H1 (cell line): Measurements from ENCODE around the gene TRIM7. TPM values are rescaled to one million over a fixed set of nuclear protein-coding genes. Genes with fewer than 3 reads are reported as not detected.

Experiments used
- CTCF ChIA-PET: fragments of 300-600 bp; sonication (Branson Sonifier 250); formaldehyde crosslinking; loops from one replicate; lab custom pipeline; 2021; ENCODE audit not compliant: partially characterized antibody; lab: Charles Lee
- POLR2A ChIA-PET: fragments of 300-600 bp; sonication (Branson Sonifier 250); formaldehyde crosslinking; loops from one replicate; lab custom pipeline; 2021; ENCODE audit warnings: inconsistent platforms; ENCODE audit not compliant: partially characterized antibody; lab: Charles Lee
- DNase-seq, 2 experiments: peaks; one replicate each; pipeline versions ENCODE4 v3.0.0 to v3.0.0-alpha.2; 2010 to 2022; ENCODE audit warnings: low spot score in 2 of 2, low read depth in 1 of 2, mixed read lengths in 1 of 2
- FAIRE-seq: peaks from 2 replicates; lab custom pipeline; 2011; peaks lifted over from hg19 to GRCh38; lab: Jason Lieb, UNC
- H2AFZ ChIP-seq: 2 replicates; pipeline ENCODE4 v1.8.1; 2012; ENCODE audit warnings: low read length, inconsistent platforms
- H2AK5ac ChIP-seq: 2 replicates; pipeline ENCODE4 v1.6.1; 2013; ENCODE audit warnings: low read depth, low read length
- H2BK120ac ChIP-seq: replicated peaks from 2 replicates; pipeline ENCODE3; 2013; ENCODE audit warnings: low read depth, low read length, inconsistent platforms
- H2BK12ac ChIP-seq: 2 replicates; pipeline ENCODE4 v1.6.1; 2013; ENCODE audit warnings: low read depth, low read length
- H2BK15ac ChIP-seq: 2 replicates; pipeline ENCODE4 v1.6.1; 2013; ENCODE audit warnings: low read length
- H2BK20ac ChIP-seq: 2 replicates; pipeline ENCODE4 v1.6.1; 2013; ENCODE audit warnings: low read length
- H2BK5ac ChIP-seq: 2 replicates; pipeline ENCODE4 v1.6.1; 2013; ENCODE audit warnings: low read depth, low read length
- H3K14ac ChIP-seq: 2 replicates; pipeline ENCODE4 v1.6.1; 2013; ENCODE audit warnings: inconsistent platforms; ENCODE audit not compliant: insufficient read length
- H3K18ac ChIP-seq: 2 replicates; pipeline ENCODE4 v1.6.1; 2013; ENCODE audit warnings: low read length; ENCODE audit errors: extremely low read depth
- H3K23ac ChIP-seq: 2 replicates; pipeline ENCODE4 v1.6.1; 2013; ENCODE audit warnings: inconsistent platforms; ENCODE audit not compliant: insufficient read length
- H3K23me2 ChIP-seq: 2 replicates; pipeline ENCODE4 v1.6.1; 2013; ENCODE audit warnings: low read depth, low read length
- H3K27ac ChIP-seq: 2 replicates; pipeline ENCODE4 v1.6.1; 2011; ENCODE audit warnings: low read depth, low read length, inconsistent platforms
- H3K27me3 ChIP-seq, 4 experiments: replicated peaks in 1 of 4; 1 replicate in 1 of 4; 2 replicates in 3 of 4; pipeline versions ENCODE4 v1.6.1 to v1.8.1; 2011 to 2013; ENCODE audit warnings: low read length in 3 of 4, mild to moderate bottlenecking in 3 of 4, inconsistent platforms in 2 of 4, mixed read lengths in 2 of 4, moderate library complexity in 1 of 4; ENCODE audit not compliant: control insufficient read depth in 3 of 4, insufficient read depth in 3 of 4; ENCODE audit errors: extremely low read depth in 1 of 4
- H3K36me3 ChIP-seq, 4 experiments: 2 replicates each; pipeline versions ENCODE4 v1.6.1 to v1.8.1; 2011 to 2013; ENCODE audit warnings: mild to moderate bottlenecking in 4 of 4, low read length in 3 of 4, moderate library complexity in 2 of 4, control low read depth in 1 of 4, inconsistent platforms in 1 of 4; ENCODE audit not compliant: insufficient read depth in 4 of 4, control insufficient read depth in 2 of 4
- H3K4ac ChIP-seq: replicated peaks from 2 replicates; pipeline ENCODE3; 2013; ENCODE audit warnings: low read length, low read depth, mixed read lengths, inconsistent platforms; ENCODE audit not compliant: insufficient read length
- H3K4me1 ChIP-seq, 4 experiments: replicated peaks in 1 of 4; 1 replicate in 1 of 4; 2 replicates in 3 of 4; pipeline versions ENCODE4 v1.6.1 to v1.8.1; 2011 to 2013; ENCODE audit warnings: low read length in 3 of 4, inconsistent platforms in 2 of 4, mixed read lengths in 1 of 4; ENCODE audit not compliant: insufficient read depth in 4 of 4, control insufficient read depth in 3 of 4
- H3K4me2 ChIP-seq, 2 experiments: 2 replicates each; pipeline versions ENCODE4 v1.6.1 to v1.8.1; 2011 to 2013; ENCODE audit warnings: low read depth in 2 of 2, low read length in 2 of 2, control low read depth in 1 of 2, inconsistent platforms in 1 of 2, mild to moderate bottlenecking in 1 of 2; ENCODE audit not compliant: insufficient read depth in 1 of 2
- H3K4me3 ChIP-seq, 4 experiments: fragments of 200-600, 300-600 bp in 1 of 4; sonication (generic), shearing (Covaris generic), sonication (Bioruptor Twin) in 1 of 4; 2 replicates each; pipeline versions ENCODE4 v1.5.1 to v1.8.1; 2011 to 2016; ENCODE audit warnings: low read length in 4 of 4, low read depth in 3 of 4, control low read depth in 2 of 4, inconsistent platforms in 2 of 4, mild to moderate bottlenecking in 2 of 4, mixed read lengths in 1 of 4, moderate library complexity in 1 of 4; ENCODE audit not compliant: insufficient read depth in 2 of 4; ENCODE audit errors: extremely low read depth in 1 of 4
- H3K56ac ChIP-seq: replicated peaks from 2 replicates; pipeline ENCODE3; 2013; ENCODE audit warnings: low read depth, mild to moderate bottlenecking, mixed read lengths, low read length, inconsistent platforms; ENCODE audit not compliant: insufficient read length
- H3K79me1 ChIP-seq: 2 replicates; pipeline ENCODE4 v1.6.1; 2013; ENCODE audit warnings: low read depth, low read length, control low read depth
- H3K79me2 ChIP-seq, 2 experiments: 2 replicates each; pipeline versions ENCODE4 v1.6.1 to v1.8.1; 2012 to 2013; ENCODE audit warnings: low read length in 2 of 2, mild to moderate bottlenecking in 2 of 2, inconsistent platforms in 1 of 2; ENCODE audit not compliant: insufficient read depth in 2 of 2, control insufficient read depth in 1 of 2
- H3K9ac ChIP-seq, 4 experiments: replicated peaks in 1 of 4; 1 replicate in 1 of 4; 2 replicates in 3 of 4; pipeline versions ENCODE4 v1.6.1 to v1.8.1; 2011 to 2013; ENCODE audit warnings: low read depth in 3 of 4, low read length in 3 of 4, control low read depth in 2 of 4, mild to moderate bottlenecking in 2 of 4, moderate library complexity in 2 of 4, inconsistent platforms in 1 of 4; ENCODE audit errors: extremely low read depth in 1 of 4
- H3K9me3 ChIP-seq, 2 experiments: 2 replicates each; pipeline versions ENCODE4 v1.6.1 to v1.8.1; 2012 to 2013; ENCODE audit warnings: mild to moderate bottlenecking in 2 of 2, moderate library complexity in 2 of 2, control low read depth in 1 of 2, inconsistent platforms in 1 of 2, low read depth in 1 of 2, low read length in 1 of 2, mixed read lengths in 1 of 2; ENCODE audit not compliant: insufficient read depth in 2 of 2
- H4K20me1 ChIP-seq, 2 experiments: replicated peaks in 1 of 2; 2 replicates each; pipeline versions ENCODE3 to v1.8.1; 2011 to 2013; ENCODE audit warnings: inconsistent platforms in 2 of 2, low read length in 2 of 2, mild to moderate bottlenecking in 1 of 2; ENCODE audit not compliant: insufficient read depth in 2 of 2, control insufficient read depth in 1 of 2
- H4K5ac ChIP-seq: 2 replicates; pipeline ENCODE4 v1.6.1; 2013; ENCODE audit warnings: low read length, low read depth, mixed read lengths, inconsistent platforms; ENCODE audit not compliant: insufficient read length
- H4K8ac ChIP-seq: 2 replicates; pipeline ENCODE4 v1.8.0; 2013; ENCODE audit warnings: mild to moderate bottlenecking, moderate library complexity, low read length, inconsistent platforms; ENCODE audit not compliant: insufficient read depth; ENCODE audit errors: extremely low read depth
- H4K91ac ChIP-seq: replicated peaks from 2 replicates; pipeline ENCODE3; 2013; ENCODE audit warnings: low read length, mixed read lengths, inconsistent platforms; ENCODE audit not compliant: insufficient read length
- CHD1 ChIP-seq: IDR thresholded peaks from 2 replicates; pipeline ENCODE4 v1.6.1; 2012; ENCODE audit warnings: low read depth, low read length, improper control_type of control experiment
- EZH2 ChIP-seq: fragments of 200-600 bp; sonication (generic); IDR thresholded peaks from 2 replicates; pipeline ENCODE4 v1.7.1; 2012; ENCODE audit warnings: low read depth, mild to moderate bottlenecking, moderate library complexity, low read length, inconsistent platforms; ENCODE audit not compliant: severe bottlenecking
- HDAC2 ChIP-seq, 2 experiments: fragments of 300-600 bp in 1 of 2; sonication (generic) in 1 of 2; IDR thresholded peaks; 2 replicates each; pipeline ENCODE4 v1.6.1; 2011 to 2012; ENCODE audit warnings: low read depth in 2 of 2, low read length in 2 of 2, mild to moderate bottlenecking in 2 of 2, moderate library complexity in 2 of 2, borderline replicate concordance in 1 of 2, inconsistent platforms in 1 of 2
- KDM4A ChIP-seq: IDR thresholded peaks from one replicate; pipeline ENCODE4 v1.7.1; 2012; ENCODE audit warnings: low read depth, mild to moderate bottlenecking, moderate library complexity, low read length, inconsistent platforms; ENCODE audit not compliant: severe bottlenecking
- PHF8 ChIP-seq: fragments of 200-600 bp; sonication (generic); conservative IDR thresholded peaks from 2 replicates; pipeline ENCODE4 v1.7.1; 2012; ENCODE audit warnings: low read depth, mild to moderate bottlenecking, inconsistent platforms, low read length, moderate library complexity
- RFX5 ChIP-seq: IDR thresholded peaks from 2 replicates; pipeline ENCODE4 v1.6.1; 2011; ENCODE audit warnings: low read depth, low read length, improper control_type of control experiment, borderline replicate concordance
- RXRA ChIP-seq: IDR thresholded peaks from 2 replicates; pipeline ENCODE4 v1.6.1; 2011; ENCODE audit warnings: low read depth, mild to moderate bottlenecking, low read length, moderate library complexity; ENCODE audit not compliant: insufficient read depth
- SP4 ChIP-seq: IDR thresholded peaks from 2 replicates; pipeline ENCODE4 v1.6.1; 2012; ENCODE audit warnings: low read length, inconsistent platforms
- SRF ChIP-seq: IDR thresholded peaks from 2 replicates; pipeline ENCODE4 v1.6.1; 2011; ENCODE audit warnings: mild to moderate bottlenecking, low read depth, low read length, moderate library complexity
- WGBS, 2 experiments: shearing (Covaris generic) in 1 of 2; methylation state at CpG; one replicate each; pipeline versions ENCODE4 v1.1.6 to v1.1.7; 2013 to 2015; ENCODE audit warnings: low lambda C conversion rate in 2 of 2, mixed read lengths in 2 of 2, inconsistent platforms in 1 of 2, low coverage in 1 of 2, missing lambda C conversion rate in 1 of 2; ENCODE audit not compliant: insufficient replicate concordance in 2 of 2, insufficient coverage in 1 of 2, insufficient read length in 1 of 2; ENCODE audit errors: extremely low coverage in 1 of 2, missing lambda C conversion rate in 1 of 2; 5-methylcytosine and 5-hydroxymethylcytosine counted together
- polyA plus RNA-seq, 7 experiments: library from polyadenylated mRNA; depleted of rRNA in 3 of 7; stranded (reverse) in 5 of 7; unstranded in 2 of 7; fragments of >200 nt in 5 of 7; fragments of 200-250 nt in 2 of 7; gene quantifications; 1 replicate in 5 of 7; 2 replicates in 1 of 7; 4 replicates in 1 of 7; pipeline versions ENCODE4 v1.2.1 to v1.2.3, GENCODE V29; 2011 to 2013; ENCODE audit warnings: missing spikeins in 2 of 7, mixed read lengths in 2 of 7
- total RNA-seq: library from RNA; stranded (reverse); fragmentation: NEBNext Ultra II Directional; extraction: Animal tissue kit (Norgen Biotek cat#: 25700); gene quantifications from 2 replicates; pipeline ENCODE4 v1.2.1, GENCODE V29; 2021
- TF ChIP-seq, protein P1 (sequence below): IDR thresholded peaks from 2 replicates; pipeline ENCODE4 v1.6.1; 2012; ENCODE audit warnings: low read length, inconsistent platforms

Gene TRIM7
- total and polyA plus RNA-seq, 2 of the 8 experiments (the other 6 are each of a cell fraction or from before 2014, with no cell fraction given), result 0.36 to 0.47 TPM

DNA sequence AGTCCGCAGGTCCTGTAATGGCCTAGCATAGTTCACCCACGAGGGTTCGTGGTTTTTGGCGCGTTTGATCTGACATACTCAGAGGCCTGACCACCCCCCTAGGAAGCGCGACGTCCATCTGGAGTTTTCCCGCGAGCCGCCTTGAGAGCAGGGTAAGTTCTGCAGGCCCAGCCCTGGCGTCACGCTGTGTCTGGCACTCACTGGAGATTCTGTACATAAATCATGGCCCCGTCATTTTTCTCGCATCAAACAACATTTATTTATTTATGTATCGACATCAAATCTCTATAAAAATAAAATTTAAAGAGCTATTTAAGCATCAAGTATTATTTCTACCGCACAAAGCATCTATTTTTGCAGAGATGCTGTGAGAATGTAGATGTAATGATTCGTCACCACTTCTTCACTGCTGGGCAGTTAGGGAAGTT is 17.6 kb upstream of the TRIM7 start:
- ChIA-PET CTCF (interaction anchor here (0.9 to 1.7 kb wide), 7 partner anchors 15 to 52 kb away, joined by 3 to 7 read pairs (median 3); no protein-coding TSS in a partner anchor), POLR2A (interaction anchor here (1.0 to 32.8 kb wide), 10 partner anchors 11 to 59 kb away, joined by 3 to 1334 read pairs (median 4); partner anchors contain the start of genes RACK1 and TRIM52)
- no peak overlapping the region for H3K56ac ChIP-seq
- peak overlapping the region; percentile 83 to 98 (median 95) for H3K4me3 ChIP-seq
- no peak overlapping the region; the same call in 1 of the 2 replicates for H2BK5ac ChIP-seq
- no peak overlapping the region for H3K27ac ChIP-seq
- no peak overlapping the region for H3K23ac ChIP-seq
- no peak overlapping the region for H2BK12ac ChIP-seq
- no peak overlapping the region for H2AK5ac ChIP-seq
- H3K23me2 ChIP-seq, result peaks cover 20% of the 10 kb centered on the region
- H2AFZ ChIP-seq, result peak overlapping the region; percentile 65; the same call in 1 of the 2 replicates
- H3K79me2 ChIP-seq, result peaks cover 0 to 19% of the 10 kb centered on the region in 2 experiments; a peak in 2 of 4 replicates
- no peak overlapping the region for H2BK120ac ChIP-seq
- no peak overlapping the region for H3K4ac ChIP-seq
- H3K9ac ChIP-seq, result peak overlapping the region in 2 of 4 experiments; percentile 52 to 65; a peak in 5 of 7 replicates
- H4K5ac ChIP-seq, result peak overlapping the region; percentile 53
- no peak overlapping the region for H2BK15ac ChIP-seq
- H3K79me1 ChIP-seq, result peaks cover 7% of the 10 kb centered on the region; the same call in 1 of the 2 replicates
- H3K4me2 ChIP-seq, result peak overlapping the region; percentile 86 to 96
- H2BK20ac ChIP-seq, result no peak overlapping the region
- peaks cover 0 to 2% of the 10 kb centered on the region in 2 experiments for H4K20me1 ChIP-seq
- no peak for FAIRE-seq
- H3K36me3 ChIP-seq, result peaks cover 0 to 8% (median 0%) of the 10 kb centered on the region in 4 experiments; a peak in 3 of 8 replicates
- no peaks in the 10 kb centered on the region for H3K9me3 ChIP-seq
- H4K91ac ChIP-seq, result no peak overlapping the region
- no peak overlapping the region for H4K8ac ChIP-seq
- DNase-seq, result no peak
- H3K18ac ChIP-seq, result no peak overlapping the region
- WGBS, 2 experiments, result 1% methylated on average over 18 of the region's 18 CpGs; no CpG with 5 or more reads in 1 of the 2 experiments
- H3K27me3 ChIP-seq, result no peaks in the 10 kb centered on the region; a peak in 1 of 7 replicates
- H3K4me1 ChIP-seq, result peaks cover 0 to 8% (median 4%) of the 10 kb centered on the region in 4 experiments; a peak in 4 of 7 replicates
- no peak overlapping the region for H3K14ac ChIP-seq
- TF ChIP-seq RFX5 (no peak), CHD1 (no peak), KDM4A (peak; percentile 56), HDAC2 (IDR thresholded peaks at IDR 0.05; ENCODE audit: borderline replicate concordance in 1 of 2, low read depth in 2 of 2, low read length in 2 of 2) (no peak; a peak in 1 of 4 replicates), SRF (no peak), PHF8 (no peak; the same call in none of the 2 replicates), EZH2 (no peak), RXRA (no peak), SP4 (no peak)
- TF ChIP-seq, protein P1, sequence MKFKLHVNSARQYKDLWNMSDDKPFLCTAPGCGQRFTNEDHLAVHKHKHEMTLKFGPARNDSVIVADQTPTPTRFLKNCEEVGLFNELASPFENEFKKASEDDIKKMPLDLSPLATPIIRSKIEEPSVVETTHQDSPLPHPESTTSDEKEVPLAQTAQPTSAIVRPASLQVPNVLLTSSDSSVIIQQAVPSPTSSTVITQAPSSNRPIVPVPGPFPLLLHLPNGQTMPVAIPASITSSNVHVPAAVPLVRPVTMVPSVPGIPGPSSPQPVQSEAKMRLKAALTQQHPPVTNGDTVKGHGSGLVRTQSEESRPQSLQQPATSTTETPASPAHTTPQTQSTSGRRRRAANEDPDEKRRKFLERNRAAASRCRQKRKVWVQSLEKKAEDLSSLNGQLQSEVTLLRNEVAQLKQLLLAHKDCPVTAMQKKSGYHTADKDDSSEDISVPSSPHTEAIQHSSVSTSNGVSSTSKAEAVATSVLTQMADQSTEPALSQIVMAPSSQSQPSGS, result no peak
